Fibroblast of pulmonary artery (primary cell): ENCODE measurements around the gene PRKCH.

ENCODE experiments used
- DNase-seq: peaks from one replicate; pipeline ENCODE4 v3.0.0-alpha.2; 2010; ENCODE audit warnings: low read depth
- H3K4me3 ChIP-seq: replicated peaks from 2 replicates; pipeline ENCODE4 v1.5.1; 2011; ENCODE audit warnings: low read depth, mild to moderate bottlenecking, control low read depth, low read length, moderate library complexity
- TF ChIP-seq, protein P1 (sequence below): IDR thresholded peaks from 2 replicates; pipeline ENCODE4 v1.5.1; 2011; ENCODE audit warnings: mild to moderate bottlenecking, control low read depth, low read length, inconsistent platforms; ENCODE audit errors: missing control alignments

The PRKCH gene

DNA sequence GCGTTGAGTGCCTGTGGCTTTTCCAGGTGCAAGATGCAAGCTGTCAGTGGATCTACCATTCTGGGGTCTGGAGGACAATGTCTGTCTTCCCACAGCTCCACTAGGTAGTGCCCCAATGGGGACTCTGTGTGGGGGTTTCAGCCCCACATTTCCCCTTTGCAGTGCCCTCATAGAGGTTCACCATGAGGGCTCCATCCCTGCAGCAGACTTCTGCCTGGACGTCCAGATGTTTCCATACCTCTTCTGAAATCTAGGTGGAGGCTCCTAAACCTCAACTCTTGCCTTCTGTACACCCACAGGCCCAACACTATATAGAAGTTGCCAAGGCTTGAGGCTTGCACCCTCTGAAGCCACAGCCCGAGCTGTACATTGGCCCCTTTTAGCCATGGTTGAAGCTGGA lies 52.9 kb downstream of the PRKCH start:
- TF ChIP-seq, protein P1, sequence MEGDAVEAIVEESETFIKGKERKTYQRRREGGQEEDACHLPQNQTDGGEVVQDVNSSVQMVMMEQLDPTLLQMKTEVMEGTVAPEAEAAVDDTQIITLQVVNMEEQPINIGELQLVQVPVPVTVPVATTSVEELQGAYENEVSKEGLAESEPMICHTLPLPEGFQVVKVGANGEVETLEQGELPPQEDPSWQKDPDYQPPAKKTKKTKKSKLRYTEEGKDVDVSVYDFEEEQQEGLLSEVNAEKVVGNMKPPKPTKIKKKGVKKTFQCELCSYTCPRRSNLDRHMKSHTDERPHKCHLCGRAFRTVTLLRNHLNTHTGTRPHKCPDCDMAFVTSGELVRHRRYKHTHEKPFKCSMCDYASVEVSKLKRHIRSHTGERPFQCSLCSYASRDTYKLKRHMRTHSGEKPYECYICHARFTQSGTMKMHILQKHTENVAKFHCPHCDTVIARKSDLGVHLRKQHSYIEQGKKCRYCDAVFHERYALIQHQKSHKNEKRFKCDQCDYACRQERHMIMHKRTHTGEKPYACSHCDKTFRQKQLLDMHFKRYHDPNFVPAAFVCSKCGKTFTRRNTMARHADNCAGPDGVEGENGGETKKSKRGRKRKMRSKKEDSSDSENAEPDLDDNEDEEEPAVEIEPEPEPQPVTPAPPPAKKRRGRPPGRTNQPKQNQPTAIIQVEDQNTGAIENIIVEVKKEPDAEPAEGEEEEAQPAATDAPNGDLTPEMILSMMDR = no peak
- H3K4me3 ChIP-seq = no peak overlapping the region
- DNase-seq = no peak

DNA sequence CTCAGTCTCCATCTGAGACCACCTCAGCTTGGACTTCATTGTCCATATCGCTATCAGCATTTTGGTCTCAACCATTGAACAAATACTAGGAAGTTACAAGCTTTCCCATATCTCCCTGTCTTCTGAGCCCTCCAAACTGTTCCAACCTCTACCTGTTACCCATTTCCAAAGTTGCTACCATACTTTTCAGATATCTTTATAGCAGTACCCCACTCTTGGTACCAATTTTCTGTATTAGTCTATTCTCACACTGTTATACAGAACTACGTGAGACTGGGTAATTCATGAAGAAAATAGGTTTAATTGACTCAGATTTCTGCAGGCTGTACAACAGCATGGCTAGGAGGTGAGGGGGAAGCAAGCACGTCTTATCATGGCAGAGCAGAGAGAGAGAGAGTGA lies 53.8 kb downstream of the PRKCH start:
- DNase-seq = no peak
- H3K4me3 ChIP-seq = no peak overlapping the region
- TF ChIP-seq, protein P1 = no peak

- no peak overlapping the region for H3K4me3 ChIP-seq
- no peak for DNase-seq
- TF ChIP-seq, protein P1 = no peak
These were observed 54.9 kb downstream of the PRKCH start for GRCh38 chr14:61376314-61376713.

GRCh38 chr14:61377749-61378148 lies 56.4 kb downstream of the PRKCH start:
- DNase-seq = no peak
- TF ChIP-seq, protein P1 = no peak
- no peak overlapping the region for H3K4me3 ChIP-seq

- TF ChIP-seq, protein P1 = no peak
- no peak overlapping the region for H3K4me3 ChIP-seq
- DNase-seq = no peak
These were observed 58.3 kb downstream of the PRKCH start for GRCh38 chr14:61379639-61380184.

DNA sequence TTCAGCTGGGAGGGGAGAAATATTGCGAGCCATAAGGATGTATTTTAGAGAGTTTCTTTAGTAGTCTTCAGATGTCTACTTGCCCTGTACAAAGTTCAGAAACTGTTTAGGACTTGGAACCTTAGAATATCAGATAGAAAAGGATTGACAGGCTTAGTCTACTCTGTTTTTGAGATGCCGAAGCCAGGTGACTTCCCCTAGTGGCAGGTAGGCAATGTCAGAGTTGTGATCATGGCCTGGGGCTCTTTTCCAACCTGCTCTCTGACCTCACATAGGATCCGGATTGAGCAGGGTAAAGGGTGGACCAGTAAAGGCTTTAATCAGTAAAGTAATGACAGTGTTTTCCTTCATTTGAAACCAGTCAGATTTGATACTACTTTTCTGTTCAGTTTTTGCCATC lies 59.6 kb downstream of the PRKCH start:
- TF ChIP-seq, protein P1 = no peak
- H3K4me3 ChIP-seq = no peak overlapping the region
- DNase-seq = no peak

DNA sequence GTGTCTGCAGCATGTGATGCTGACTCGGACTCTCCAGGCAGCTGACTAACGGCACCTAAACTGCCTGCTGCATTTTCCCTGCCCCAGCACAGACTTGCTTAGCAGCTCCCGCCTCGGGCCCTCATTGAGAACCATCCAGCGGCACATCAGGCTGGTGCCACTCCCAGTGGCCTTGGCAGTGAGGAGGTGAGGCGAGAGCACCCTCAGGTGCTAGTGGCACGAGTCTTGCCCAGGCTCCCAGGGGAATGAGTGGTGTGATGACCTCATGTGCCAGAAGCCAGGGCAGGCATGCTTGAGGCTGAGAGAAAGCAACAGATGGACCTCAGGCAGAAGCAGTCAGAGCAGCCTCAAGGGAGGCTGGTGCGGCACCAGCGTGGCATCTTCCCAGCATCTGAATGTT lies 60.2 kb downstream of the PRKCH start:
- H3K4me3 ChIP-seq = no peak overlapping the region
- DNase-seq = no peak

More for the DNA sequence above, 60.2 kb downstream of the PRKCH start:
- TF ChIP-seq, protein P1 = no peak
